A549 (cell line): Measurements from ENCODE around the gene MAPRE3. TPM values are rescaled to one million over a fixed set of nuclear protein-coding genes. Genes with fewer than 3 reads are reported as not detected.

Experiments used
- ATAC-seq, 2 experiments: fragments of 200-7000 bp in 1 of 2; fragments of >200 bp in 1 of 2; cut with Nextera tagmentation in 1 of 2; cut with Tn5 transposase in 1 of 2; 3 replicates each; pipeline versions ENCODE4 v1.8.0 to v1.9.1; 2018 to 2020; ENCODE audit warnings: mild to moderate bottlenecking in 1 of 2, moderate library complexity in 1 of 2
- CTCF ChIA-PET: fragments of 300-600 bp; sonication (Branson Sonifier 250); formaldehyde crosslinking; extraction: SDS; loops from one replicate; lab custom pipeline; 2021; ENCODE audit warnings: antibody characterized with exemption, inconsistent platforms; lab: Yijun Ruan, JAX
- POLR2A ChIA-PET: fragments of 350-600 bp; formaldehyde crosslinking; extraction: SDS; loops from one replicate; lab custom pipeline; 2021; ENCODE audit warnings: antibody characterized with exemption, inconsistent platforms; lab: Yijun Ruan, JAX
- DNase-seq, 2 experiments: peaks; one replicate each; pipeline versions ENCODE4 v3.0.0 to v3.0.0-alpha.2; 2011 to 2016; ENCODE audit warnings: low read depth in 1 of 2, low spot score in 1 of 2
- FAIRE-seq: peaks from 2 replicates; lab custom pipeline; 2011; peaks lifted over from hg19 to GRCh38; lab: Jason Lieb, UNC
- H3K27ac ChIP-seq, 2 experiments: fragments of >200 bp; sonication (Bioruptor Twin); formaldehyde crosslinking; 3 replicates each; pipeline ENCODE4 v1.5.1; 2016 to 2017
- H3K4me1 ChIP-seq: fragments of >200 bp; sonication (Bioruptor Twin); formaldehyde crosslinking; 3 replicates; pipeline ENCODE4 v1.6.1; 2016
- H3K4me2 ChIP-seq: fragments of >200 bp; sonication (Bioruptor Twin); formaldehyde crosslinking; 3 replicates; pipeline ENCODE4 v1.6.1; 2016
- H3K4me3 ChIP-seq: fragments of >200 bp; sonication (Bioruptor Twin); formaldehyde crosslinking; 3 replicates; pipeline ENCODE4 v1.5.1; 2016
- H3K9me3 ChIP-seq: fragments of >200 bp; sonication (Bioruptor Twin); formaldehyde crosslinking; 3 replicates; pipeline ENCODE4 v1.6.1; 2016
- CBX8 ChIP-seq: fragments of 200-600 bp; sonication (generic); IDR thresholded peaks from 2 replicates; pipeline ENCODE4 v1.6.1; 2016
- CTCF ChIP-seq: fragments of >200 bp; sonication (Bioruptor Twin); formaldehyde crosslinking; IDR thresholded peaks from 3 replicates; pipeline ENCODE4 v1.5.1; 2016
- E2F6 ChIP-seq: IDR thresholded peaks from 2 replicates; pipeline ENCODE4 v1.6.1; 2012; ENCODE audit warnings: low read depth, borderline replicate concordance
- EHMT2 ChIP-seq: fragments of 200-600 bp; sonication (generic); IDR thresholded peaks from 2 replicates; pipeline ENCODE4 v1.6.1; 2016; ENCODE audit warnings: antibody characterized with exemption, low read depth, mild to moderate bottlenecking, moderate library complexity
- ELK1 ChIP-seq: fragments of 150-350 bp; IDR thresholded peaks from 2 replicates; pipeline ENCODE4 v1.6.1; 2014; ENCODE audit warnings: low read depth, mild to moderate bottlenecking, low read length
- EP300 ChIP-seq, 2 experiments: fragments of >200 bp; sonication (Bioruptor Twin); formaldehyde crosslinking; IDR thresholded peaks; 2 replicates in 1 of 2; 3 replicates in 1 of 2; pipeline ENCODE4 v1.6.1; 2016 to 2017
- ESRRA ChIP-seq: fragments of 150-350 bp; IDR thresholded peaks from 2 replicates; pipeline ENCODE4 v1.6.1; 2014; ENCODE audit warnings: mild to moderate bottlenecking, low read length, borderline replicate concordance
- HDAC2 ChIP-seq: fragments of 200-600 bp; sonication (generic); IDR thresholded peaks from 2 replicates; pipeline ENCODE4 v1.6.1; 2016
- HMGXB4 ChIP-seq: fragments of 250-450 bp; sonication (Bioruptor Pico); IDR thresholded peaks from 2 replicates; pipeline ENCODE4 v1.5.0; 2021; ENCODE audit warnings: mild to moderate bottlenecking, moderate library complexity, borderline replicate concordance
- MAX ChIP-seq: IDR thresholded peaks from 2 replicates; pipeline ENCODE4 v1.6.1; 2012
- NPAS2 ChIP-seq: fragments of 250-450 bp; sonication (Bioruptor Pico); IDR thresholded peaks from 2 replicates; pipeline ENCODE4 v1.8.0; 2022; ENCODE audit warnings: mild to moderate bottlenecking, moderate library complexity, borderline replicate concordance
- POLR2AphosphoS2 ChIP-seq: conservative IDR thresholded peaks from 2 replicates; pipeline ENCODE4 v1.6.1; 2012; ENCODE audit warnings: low read length, improper control_type of control experiment, inconsistent platforms
- RAD21 ChIP-seq, 2 experiments: fragments of >200 bp in 1 of 2; sonication (Bioruptor Twin) in 1 of 2; formaldehyde crosslinking in 1 of 2; IDR thresholded peaks in 1 of 2; conservative IDR thresholded peaks in 1 of 2; 2 replicates in 1 of 2; 3 replicates in 1 of 2; pipeline ENCODE4 v1.6.1; 2012 to 2018; ENCODE audit warnings: inconsistent platforms in 1 of 2
- RCOR1 ChIP-seq: fragments of 150-350 bp; IDR thresholded peaks from 2 replicates; pipeline ENCODE4 v1.6.1; 2014; ENCODE audit warnings: antibody characterized with exemption, low read length, low read depth
- SMC3 ChIP-seq: fragments of >200 bp; sonication (Bioruptor Twin); formaldehyde crosslinking; IDR thresholded peaks from 3 replicates; pipeline ENCODE4 v1.6.1; 2018; ENCODE audit warnings: inconsistent platforms
- SREBF2 ChIP-seq: fragments of 450-650 bp; IDR thresholded peaks from 2 replicates; pipeline ENCODE4 v1.6.1; 2014; ENCODE audit warnings: mild to moderate bottlenecking, moderate library complexity
- TFCP2L1 ChIP-seq: fragments of 250-450 bp; sonication (Bioruptor Pico); IDR thresholded peaks from 2 replicates; pipeline ENCODE4 v1.5.0; 2021; ENCODE audit warnings: mild to moderate bottlenecking
- USF2 ChIP-seq: fragments of 450-650 bp; IDR thresholded peaks from 2 replicates; pipeline ENCODE4 v1.6.1; 2014; ENCODE audit warnings: antibody characterized with exemption
- ZSCAN20 ChIP-seq: fragments of 250-450 bp; sonication (Bioruptor Pico); IDR thresholded peaks from 2 replicates; pipeline ENCODE4 v1.8.0; 2022; ENCODE audit warnings: mild to moderate bottlenecking, moderate library complexity
- WGBS: methylation state at CpG from one replicate; pipeline ENCODE4 v1.1.6; 2017; ENCODE audit errors: missing lambda C conversion rate; 5-methylcytosine and 5-hydroxymethylcytosine counted together
- polyA plus RNA-seq, 4 experiments: library from polyadenylated mRNA; depleted of rRNA in 3 of 4; stranded (reverse); fragments of >200 nt; fragmentation: RNase III in 1 of 4; extraction: RNeasy Plus Mini Kit Qiagen cat#74134 plus additional on column Dnase treatment in 1 of 4; gene quantifications; 2 replicates in 3 of 4; 3 replicates in 1 of 4; pipeline ENCODE4 v1.2.3, GENCODE V29; 2011 to 2017

The MAPRE3 gene
- polyA plus RNA-seq, 2 of the 4 experiments (the other 2 are of a cell fraction): 12.1 to 21.5 TPM

- TF ChIP-seq HMGXB4 (CRISPR knock-in tag): no peak
- no peak for TF ChIP-seq POLR2AphosphoS2
- no peak for TF ChIP-seq SMC3
- no peak for TF ChIP-seq USF2
- no peak for TF ChIP-seq E2F6
These were observed 29.0 kb upstream of the MAPRE3 start (continued) for GRCh38 chr2:26941486-26941885.

GRCh38 chr2:26942543-26943295, 27.7 kb upstream of the MAPRE3 start:
- FAIRE-seq (no peak), DNase-seq (peak; percentile 78 to 87), ATAC-seq (peak; percentile 64 to 82; a peak in 5 of 6 replicates)
- CTCF ChIA-PET: interaction anchor here (0.6 to 34.5 kb wide), 44 partner anchors 9 to 360 kb away, joined by 3 to 669 read pairs (median 4); partner anchors contain the start of genes DPYSL5, EMILIN1 and KHK
- no peaks in the 10 kb centered on the region for H3K9me3 ChIP-seq
- TF ChIP-seq CBX8 (no peak), RAD21 (conservative IDR thresholded peaks at IDR 0.05 in 1 of 2, IDR thresholded peaks at IDR 0.05 in 1 of 2) (peak; percentile 79 to 88), CTCF (peak; percentile 96), SMC3 (peak; percentile 87), EP300 (IDR thresholded peaks at IDR 0.05) (no peak)
- POLR2A ChIA-PET: no interaction called here
- no peak overlapping the region for H3K4me3 ChIP-seq
- 48% methylated on average over 28 of the region's 28 CpGs for WGBS
- no peak overlapping the region for H3K27ac ChIP-seq
- peaks cover 8% of the 10 kb centered on the region; the same call in 1 of the 3 replicates for H3K4me1 ChIP-seq
- H3K4me2 ChIP-seq: no peak overlapping the region

GRCh38 chr2:26945991-26946750, 24.3 kb upstream of the MAPRE3 start:
- CTCF ChIA-PET: interaction anchor here (0.5 to 34.5 kb wide), 5 partner anchors 14 to 95 kb away, joined by 3 to 669 read pairs (median 5); partner anchors contain the start of gene DPYSL5

More at GRCh38 chr2:26945991-26946750, 24.3 kb upstream of the MAPRE3 start:
- DNase-seq: no peak
- FAIRE-seq: no peak
- H3K4me1 ChIP-seq: peaks cover 8% of the 10 kb centered on the region; the same call in 1 of the 3 replicates
- no peak for ATAC-seq
- H3K9me3 ChIP-seq: no peaks in the 10 kb centered on the region
- TF ChIP-seq EHMT2 (no peak), MAX (no peak), ELK1 (no peak), RCOR1 (no peak), NPAS2 (CRISPR knock-in tag) (no peak), ZSCAN20 (CRISPR knock-in tag) (no peak), TFCP2L1 (CRISPR knock-in tag) (no peak), SREBF2 (no peak), ESRRA (no peak), HDAC2 (no peak)
- H3K4me3 ChIP-seq: no peak overlapping the region
- no peak overlapping the region for H3K4me2 ChIP-seq
- H3K27ac ChIP-seq: no peak overlapping the region
- POLR2A ChIA-PET: no interaction called here
- 67% methylated on average over 10 of the region's 12 CpGs for WGBS
